LNCAP (cell line): ENCODE results near the gene OVCH2.

ENCODE experiments used
- TF ChIP-seq, protein P1 (sequence below): fragments of 450-650 bp; IDR thresholded peaks from 2 replicates; pipeline ENCODE4 v1.5.1; 2017; ENCODE audit warnings: mild to moderate bottlenecking

OVCH2 gene

DNA sequence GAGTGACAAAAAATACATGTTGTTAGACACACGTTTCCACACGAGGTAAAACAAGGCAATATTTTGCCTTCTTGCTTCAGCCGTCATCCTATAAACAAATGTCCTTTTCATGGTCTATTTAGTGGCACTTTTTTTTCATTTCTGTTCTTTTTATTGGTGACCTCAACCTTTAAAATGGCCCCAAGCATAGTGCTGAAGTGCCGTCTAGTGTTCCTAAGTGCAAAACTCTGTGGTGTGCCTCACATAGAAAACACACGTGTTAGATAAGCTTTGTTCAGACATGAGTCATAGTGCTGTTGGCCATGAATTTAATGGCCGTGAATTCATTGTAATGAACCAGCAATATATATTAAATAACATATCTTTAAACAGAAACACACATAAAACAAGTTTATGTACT lies 15.6 kb downstream of the OVCH2 start:
- TF ChIP-seq, protein P1, sequence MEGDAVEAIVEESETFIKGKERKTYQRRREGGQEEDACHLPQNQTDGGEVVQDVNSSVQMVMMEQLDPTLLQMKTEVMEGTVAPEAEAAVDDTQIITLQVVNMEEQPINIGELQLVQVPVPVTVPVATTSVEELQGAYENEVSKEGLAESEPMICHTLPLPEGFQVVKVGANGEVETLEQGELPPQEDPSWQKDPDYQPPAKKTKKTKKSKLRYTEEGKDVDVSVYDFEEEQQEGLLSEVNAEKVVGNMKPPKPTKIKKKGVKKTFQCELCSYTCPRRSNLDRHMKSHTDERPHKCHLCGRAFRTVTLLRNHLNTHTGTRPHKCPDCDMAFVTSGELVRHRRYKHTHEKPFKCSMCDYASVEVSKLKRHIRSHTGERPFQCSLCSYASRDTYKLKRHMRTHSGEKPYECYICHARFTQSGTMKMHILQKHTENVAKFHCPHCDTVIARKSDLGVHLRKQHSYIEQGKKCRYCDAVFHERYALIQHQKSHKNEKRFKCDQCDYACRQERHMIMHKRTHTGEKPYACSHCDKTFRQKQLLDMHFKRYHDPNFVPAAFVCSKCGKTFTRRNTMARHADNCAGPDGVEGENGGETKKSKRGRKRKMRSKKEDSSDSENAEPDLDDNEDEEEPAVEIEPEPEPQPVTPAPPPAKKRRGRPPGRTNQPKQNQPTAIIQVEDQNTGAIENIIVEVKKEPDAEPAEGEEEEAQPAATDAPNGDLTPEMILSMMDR, result no peak

DNA sequence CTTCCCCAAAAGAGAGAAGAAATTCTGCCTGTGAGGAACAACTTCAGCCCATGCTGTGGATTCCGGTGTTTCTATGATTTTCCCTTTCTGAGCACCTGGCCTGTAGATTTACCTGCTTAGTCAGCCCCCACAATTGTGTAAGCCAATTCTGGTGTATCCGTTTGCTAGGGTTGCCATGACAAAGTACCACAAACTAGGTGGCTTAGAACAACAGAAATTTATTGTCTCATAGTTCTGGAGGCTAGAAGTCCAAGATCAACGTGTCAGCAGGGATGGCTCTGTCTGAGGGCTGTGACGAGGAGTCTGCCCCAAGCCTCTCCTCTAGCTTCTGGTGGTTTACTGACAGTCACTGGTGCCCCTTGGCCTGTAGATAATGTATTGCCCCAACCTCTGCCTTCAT lies 17.0 kb downstream of the OVCH2 start:
- TF ChIP-seq, protein P1, result no peak

DNA sequence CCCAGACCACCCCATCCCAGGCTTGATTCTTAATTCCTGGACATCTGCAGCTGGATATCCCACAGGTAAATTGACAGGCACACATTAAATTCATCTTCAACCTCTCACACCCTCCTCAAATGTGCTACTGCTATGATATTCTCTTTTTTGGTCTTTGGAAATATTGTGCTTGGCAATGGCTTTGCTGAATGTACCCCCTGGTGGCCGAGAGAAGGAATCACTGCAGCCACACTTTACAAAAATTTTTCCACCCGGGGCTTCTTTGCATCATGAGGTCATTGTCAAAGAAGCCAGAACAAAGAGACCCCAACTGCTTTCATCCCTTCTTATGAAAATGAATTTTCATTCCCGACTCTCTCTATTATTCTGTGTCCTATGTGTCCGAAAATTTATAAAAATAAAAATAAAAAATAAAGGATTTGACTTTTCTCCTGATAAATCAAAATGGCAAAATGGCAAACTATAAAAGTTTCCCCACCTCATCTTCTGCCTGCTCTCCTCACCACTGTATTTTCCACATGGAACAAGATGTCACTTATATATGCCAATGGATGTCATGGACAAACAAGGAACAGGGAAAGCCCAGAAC lies 17.9 kb downstream of the OVCH2 start:
- TF ChIP-seq, protein P1, result peak; percentile 81

DNA sequence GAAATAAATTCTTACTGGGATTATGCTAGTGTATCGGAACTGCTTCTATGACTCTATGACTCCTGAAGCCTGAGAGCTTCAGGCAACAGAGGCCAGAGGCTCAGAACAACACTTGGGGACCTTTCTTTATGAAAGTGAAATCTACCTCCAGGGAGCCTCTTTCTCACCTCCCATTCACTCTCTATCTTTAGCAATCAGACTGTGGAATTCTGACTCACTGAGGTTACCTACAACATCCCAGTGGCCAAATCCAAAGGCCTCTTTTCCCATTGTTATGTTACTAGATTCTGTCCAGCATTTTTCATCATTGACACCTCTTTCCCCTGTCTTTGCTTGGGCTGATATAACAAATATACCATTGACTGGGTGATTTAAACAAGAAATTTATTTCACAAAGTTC lies 18.9 kb downstream of the OVCH2 start:
- TF ChIP-seq, protein P1, result no peak

DNA sequence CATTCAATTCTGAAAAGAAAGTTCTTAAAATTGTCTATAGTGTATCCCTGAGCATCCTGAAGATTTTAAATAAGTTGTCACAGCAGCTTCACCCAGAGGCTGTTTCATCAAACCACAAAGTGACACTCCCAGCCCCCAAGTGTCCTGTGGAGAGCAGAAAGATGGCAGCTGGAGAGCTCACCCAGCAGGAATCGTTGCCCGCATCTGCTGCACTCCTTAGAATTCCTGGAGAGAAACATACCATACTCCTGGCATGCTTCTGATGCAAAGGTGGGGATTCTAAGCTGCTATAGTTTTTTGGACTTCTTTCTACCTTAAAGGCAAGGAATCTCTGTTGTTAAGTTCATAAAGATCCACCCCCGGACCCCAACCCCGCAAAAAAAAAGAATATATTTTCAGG lies 19.5 kb downstream of the OVCH2 start:
- TF ChIP-seq, protein P1, result no peak

DNA sequence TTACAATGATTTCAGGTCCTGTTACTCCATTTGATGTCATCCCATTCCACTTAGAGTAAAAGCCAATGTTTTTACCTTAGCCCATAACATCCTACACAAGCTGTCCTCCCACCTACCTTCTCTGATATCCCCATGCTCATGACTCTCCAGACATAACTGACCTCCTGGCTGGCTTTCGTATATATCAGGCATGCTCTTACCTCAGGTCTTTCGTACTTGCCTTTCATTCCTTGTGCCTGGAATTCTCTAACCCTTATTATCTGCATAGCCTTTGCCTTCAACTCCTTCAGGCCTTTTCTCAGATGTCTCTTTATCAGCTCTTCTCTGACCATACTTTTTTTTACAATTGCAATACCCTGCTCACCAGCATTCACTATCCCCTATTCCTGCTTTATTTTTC lies 22.7 kb downstream of the OVCH2 start:
- TF ChIP-seq, protein P1, result no peak

DNA sequence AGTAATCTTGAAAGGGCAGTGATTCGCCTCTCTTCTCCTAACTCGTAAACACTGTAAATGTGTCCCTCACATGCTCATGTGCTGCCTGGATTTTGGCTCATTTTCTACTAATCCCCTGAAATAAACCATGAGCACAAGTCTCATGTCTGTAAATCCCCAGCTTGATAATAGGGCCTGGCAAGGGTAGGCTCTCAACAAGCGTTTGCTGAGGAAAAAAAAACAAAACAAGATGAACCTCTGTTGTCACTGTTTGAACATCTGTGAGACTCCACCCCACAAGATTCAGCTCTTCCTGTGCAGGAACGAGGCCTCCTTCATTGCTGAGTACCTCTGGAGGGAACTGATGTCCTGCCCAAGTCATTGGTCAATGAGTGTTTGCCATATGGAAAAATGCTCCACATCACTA lies 28.5 kb downstream of the OVCH2 start:
- TF ChIP-seq, protein P1, result no peak

DNA sequence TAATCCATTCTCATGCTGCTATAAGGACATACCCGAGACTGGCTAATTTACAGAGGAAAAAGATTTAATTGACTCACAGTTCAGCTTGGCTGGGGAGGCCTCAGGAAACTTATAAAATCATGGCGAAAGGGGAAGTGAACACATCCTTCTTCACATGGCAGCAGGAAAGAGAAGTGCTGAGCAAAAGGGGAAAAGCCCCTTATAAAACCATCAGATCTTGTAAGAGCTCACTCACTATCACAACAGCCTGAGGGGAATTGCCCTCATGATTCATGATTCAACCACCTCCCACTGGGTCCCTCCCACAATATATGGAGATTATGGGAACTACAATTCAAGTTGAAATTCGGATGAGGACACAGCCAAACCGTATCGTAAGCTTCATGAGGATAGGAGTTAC lies 29.2 kb downstream of the OVCH2 start:
- TF ChIP-seq, protein P1, result no peak
